ENCODE results near the gene CD46. TPM values are rescaled to one million over a fixed set of nuclear protein-coding genes. Genes with fewer than 3 reads are reported as not detected.
A peak's percentile ranks its signal among the peaks of the same experiment; 100 is the strongest.

The CD46 gene
- total RNA-seq (2021; ENCODE audit: unreplicated experiment) (100 TPM), Bru-seq, nascent RNA (percentile 90 among the genes with signal in this experiment), BruChase-seq, experiment 1, labeled RNA remaining after a 6-hour chase (percentile 95 among the genes with signal in this experiment), BruChase-seq, experiment 2, labeled RNA remaining after a 2-hour chase (percentile 96 among the genes with signal in this experiment)
- polyA plus RNA-seq (2012): 50.5 and 62.2 TPM in 2 replicates
- long read RNA-seq, transcript CD46-207 (12 exons, 3,281 nt): minor isoform, 14 of 226 reads
- long read RNA-seq, transcript CD46-204 (11 exons, 3,188 nt): major isoform, 68 of 226 reads
- long read RNA-seq, transcript CD46-203 (12 exons, 3,233 nt): minor isoform, 21 of 226 reads
- long read RNA-seq, transcript CD46-208 (13 exons, 3,326 nt): minor isoform, 7 of 226 reads
- long read RNA-seq, partial matches to known transcripts: 34 of 226 reads
- long read RNA-seq, other reads (novel, unspliced or antisense): 78 of 226 reads

GRCh38 chr1:207751790-207752455, at the start of gene CD46:
CD46 (plus strand) TSS chr1:207752054; CDS start chr1:207752213, 159 bp downstream.
- H3K4me3 ChIP-seq (replicated peaks in 1 of 2; ENCODE audit: low read depth in 1 of 2, low read length in 2 of 2): peak within 1 kb of the TSS; percentile 93 to 97
- H3K9ac ChIP-seq (ENCODE audit: low read length): peak within 1 kb of the TSS; percentile 94
- intact Hi-C loops (cut with micrococcal nuclease): loop anchor here (2.0 kb wide), 1 partner anchor 43 kb away; no protein-coding TSS in a partner anchor
- no peaks in the 10 kb centered on the region for H3K36me3 ChIP-seq (ENCODE audit: control insufficient read depth in 1 of 2, insufficient read depth in 2 of 2, low read length in 2 of 2)
- peak within 1 kb of the TSS; percentile 70 for H3K27ac ChIP-seq (ENCODE audit: low read depth, low read length)
- ChIA-PET POLR2A (interaction anchor here (1.0 kb wide), 1 partner anchor 11 kb away, joined by 3 read pairs; no protein-coding TSS in a partner anchor), RAD21 (ENCODE audit: low non-redundant PET in 1 of 2, low total read pairs in 2 of 2, uncharacterized antibody in 2 of 2, unreplicated experiment in 2 of 2) (no interaction called here), CTCF (no interaction called here)
- peaks cover 26 to 36% of the 10 kb centered on the region in 2 experiments for H3K4me1 ChIP-seq (ENCODE audit: control insufficient read depth in 1 of 2, insufficient read depth in 2 of 2, low read length in 2 of 2)
- BruUV-seq (replicated peaks): no TSS peak
- peak; percentile 96 for ATAC-seq
- H3K9me2 ChIP-seq (ENCODE audit: insufficient read depth): no peaks in the 10 kb centered on the region
- H4K20me1 ChIP-seq (ENCODE audit: insufficient read depth): no peaks in the 10 kb centered on the region
- peak within 1 kb of the TSS; percentile 77 for H3K4me2 ChIP-seq (ENCODE audit: low read length)
- DNase-seq (ENCODE audit: low read depth, low spot score): peak; percentile 87
- H3K27me3 ChIP-seq (ENCODE audit: insufficient read depth, low read length): no peaks in the 10 kb centered on the region
- H3K79me2 ChIP-seq (ENCODE audit: insufficient read depth, low read length): peaks cover 51% of the 10 kb centered on the region
- no peaks in the 10 kb centered on the region for H3K9me3 ChIP-seq (ENCODE audit: control insufficient read depth in 1 of 2, insufficient read depth in 1 of 2, low read depth in 1 of 2, low read length in 2 of 2)
- H2AFZ ChIP-seq (ENCODE audit: low read depth, low read length, poor library complexity, severe bottlenecking): no peak within 1 kb of the TSS
- TF ChIP-seq TCF7L2 (IDR thresholded peaks at IDR 0.05; ENCODE audit: borderline replicate concordance, extremely low read depth, insufficient read depth, insufficient read length): peak; percentile 67
- peak; percentile 74 for TF ChIP-seq POLR2A (IDR thresholded peaks at IDR 0.05; ENCODE audit: borderline replicate concordance, extremely low read depth, insufficient read depth, insufficient read length)
- no peak for TF ChIP-seq EZH2 (IDR thresholded peaks at IDR 0.05)
- no peak for TF ChIP-seq ZNF274 (IDR thresholded peaks at IDR 0.05; ENCODE audit: low read depth, low read length)
- TF ChIP-seq REST (IDR thresholded peaks at IDR 0.05; ENCODE audit: low read depth): no peak
- TF ChIP-seq RAD21 (IDR thresholded peaks at IDR 0.05; ENCODE audit: low read depth): no peak
- TF ChIP-seq, protein P1, sequence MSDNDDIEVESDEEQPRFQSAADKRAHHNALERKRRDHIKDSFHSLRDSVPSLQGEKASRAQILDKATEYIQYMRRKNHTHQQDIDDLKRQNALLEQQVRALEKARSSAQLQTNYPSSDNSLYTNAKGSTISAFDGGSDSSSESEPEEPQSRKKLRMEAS (IDR thresholded peaks at IDR 0.05): peak; percentile 68; the same call in 1 of the 2 replicates
- TF ChIP-seq SP1 (IDR thresholded peaks at IDR 0.05; ENCODE audit: low read depth): peak; percentile 85
- no peak for TF ChIP-seq JUND (IDR thresholded peaks at IDR 0.05)
- TF ChIP-seq, protein P2, sequence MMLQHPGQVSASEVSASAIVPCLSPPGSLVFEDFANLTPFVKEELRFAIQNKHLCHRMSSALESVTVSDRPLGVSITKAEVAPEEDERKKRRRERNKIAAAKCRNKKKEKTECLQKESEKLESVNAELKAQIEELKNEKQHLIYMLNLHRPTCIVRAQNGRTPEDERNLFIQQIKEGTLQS (IDR thresholded peaks at IDR 0.05): no peak
- TF ChIP-seq YY1 (IDR thresholded peaks at IDR 0.05; ENCODE audit: extremely low read depth, insufficient replicate concordance, low read depth, low read length): no peak
- TF ChIP-seq SRF (IDR thresholded peaks at IDR 0.05; ENCODE audit: low read depth): no peak
- TF ChIP-seq SIN3A (IDR thresholded peaks at IDR 0.05; ENCODE audit: low read depth): peak; percentile 80
- no peak for TF ChIP-seq CBX3 (IDR thresholded peaks at IDR 0.05; ENCODE audit: low read depth)
- no peak; the same call in none of the 2 replicates for TF ChIP-seq EGR1 (IDR thresholded peaks at IDR 0.05; ENCODE audit: low read depth)
- TF ChIP-seq, protein P3, sequence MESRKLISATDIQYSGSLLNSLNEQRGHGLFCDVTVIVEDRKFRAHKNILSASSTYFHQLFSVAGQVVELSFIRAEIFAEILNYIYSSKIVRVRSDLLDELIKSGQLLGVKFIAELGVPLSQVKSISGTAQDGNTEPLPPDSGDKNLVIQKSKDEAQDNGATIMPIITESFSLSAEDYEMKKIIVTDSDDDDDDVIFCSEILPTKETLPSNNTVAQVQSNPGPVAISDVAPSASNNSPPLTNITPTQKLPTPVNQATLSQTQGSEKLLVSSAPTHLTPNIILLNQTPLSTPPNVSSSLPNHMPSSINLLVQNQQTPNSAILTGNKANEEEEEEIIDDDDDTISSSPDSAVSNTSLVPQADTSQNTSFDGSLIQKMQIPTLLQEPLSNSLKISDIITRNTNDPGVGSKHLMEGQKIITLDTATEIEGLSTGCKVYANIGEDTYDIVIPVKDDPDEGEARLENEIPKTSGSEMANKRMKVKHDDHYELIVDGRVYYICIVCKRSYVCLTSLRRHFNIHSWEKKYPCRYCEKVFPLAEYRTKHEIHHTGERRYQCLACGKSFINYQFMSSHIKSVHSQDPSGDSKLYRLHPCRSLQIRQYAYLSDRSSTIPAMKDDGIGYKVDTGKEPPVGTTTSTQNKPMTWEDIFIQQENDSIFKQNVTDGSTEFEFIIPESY (IDR thresholded peaks at IDR 0.05; ENCODE audit: extremely low read depth, insufficient replicate concordance, low read length): peak; percentile 10
- no peak for TF ChIP-seq FOSL1 (IDR thresholded peaks at IDR 0.05; ENCODE audit: low read depth)
- peak; percentile 73 for TF ChIP-seq ELF1 (IDR thresholded peaks at IDR 0.05; ENCODE audit: borderline replicate concordance, low read depth)

All from HCT116 (cell line).